Right lung (tissue), 5 donors: Measurements from ENCODE around the gene PRR35. TPM values are rescaled to one million over a fixed set of nuclear protein-coding genes. Genes with fewer than 3 reads are reported as not detected.
"Not testable (repeated sequence)": the region's sequence is repeated elsewhere in the genome, so short reads cannot be mapped to it uniquely, and the experiment has no call there.

ENCODE experiments used
- DNase-seq, 2 donors: peaks; one replicate each; pipeline ENCODE4 v3.0.0-alpha.2; 2013
- polyA plus RNA-seq, 5 donors: library from polyadenylated mRNA; unstranded; fragments of 120-200 nt; gene quantifications; one replicate each; pipeline versions ENCODE4 v1.2.1 to v1.2.3, GENCODE V29; 2013; ENCODE audit warnings: inconsistent platforms in 1 of 5, low replicate concordance in 1 of 5; ENCODE audit not compliant: insufficient read length in 5 of 5, insufficient read depth in 1 of 5

The PRR35 gene
- polyA plus RNA-seq, 5 donors = 0.07 TPM; not detected in 4

DNA sequence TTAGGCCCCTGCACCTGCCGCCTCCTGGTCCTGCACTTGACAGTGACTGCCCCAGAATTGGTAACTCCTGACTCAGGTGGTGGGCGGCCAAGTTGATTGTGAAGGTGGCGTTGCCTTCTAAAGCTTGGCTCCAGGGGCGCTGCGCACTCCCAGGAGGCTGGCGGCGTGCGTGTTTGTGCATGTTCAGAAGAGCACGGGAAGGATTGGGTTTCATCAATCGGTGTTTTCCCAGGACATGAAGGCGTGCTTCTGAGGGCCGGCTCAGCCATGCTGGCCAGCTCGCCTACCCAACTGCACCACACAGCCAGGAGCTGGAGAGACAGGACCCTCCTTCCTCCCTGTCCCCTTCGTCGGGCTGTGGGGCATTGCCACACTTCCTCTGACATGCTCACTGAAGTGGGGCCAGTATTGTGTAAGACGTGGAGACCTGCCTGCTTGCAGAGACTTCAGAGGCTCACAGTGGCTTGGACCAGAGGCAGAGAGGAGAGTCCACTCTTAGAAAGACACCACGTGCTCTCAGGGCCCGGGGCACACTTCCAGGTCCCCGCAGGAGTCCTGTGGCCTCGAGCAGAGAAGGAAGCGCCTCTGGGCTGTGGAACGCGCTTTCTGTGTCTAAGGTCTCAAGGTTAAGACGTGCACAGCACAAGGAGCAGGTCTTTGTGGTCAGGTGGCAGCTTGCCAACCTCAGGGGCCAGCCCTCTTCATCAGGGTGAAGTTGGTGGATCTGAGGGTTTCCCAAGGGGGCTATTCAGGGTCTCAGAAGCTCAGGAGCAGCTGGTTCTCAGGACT lies 32.5 kb downstream of the PRR35 start:
- no peak for DNase-seq

- DNase-seq = no peak
Observed at GRCh38 chr16:593406-593805, 33.2 kb downstream of the PRR35 start.

GRCh38 chr16:593807-594206 lies 33.6 kb downstream of the PRR35 start:
- DNase-seq = no peak

DNA sequence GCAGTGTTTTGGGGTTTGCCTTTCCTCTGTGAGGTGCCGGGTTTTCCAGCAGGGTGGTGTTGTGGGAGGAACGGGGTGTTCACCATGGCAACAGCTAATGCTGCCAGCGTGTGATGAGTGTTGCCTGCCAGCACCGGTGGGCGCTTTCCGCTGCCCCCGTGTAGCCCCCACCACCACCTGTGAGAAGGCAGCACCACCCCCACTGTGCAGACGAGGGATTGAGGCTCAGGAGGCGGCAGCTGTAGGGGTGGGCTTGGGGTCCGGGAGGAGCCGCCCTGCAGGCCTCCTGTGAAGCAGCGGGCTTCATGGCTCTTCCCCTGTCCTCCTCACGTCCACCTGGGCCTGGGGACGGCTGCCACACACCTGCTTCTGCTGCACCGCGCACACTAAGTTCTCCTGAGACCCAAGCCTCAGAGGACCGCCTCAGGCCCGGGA lies 34.9 kb downstream of the PRR35 start:
- no peak for DNase-seq

GRCh38 chr16:595942-596735 lies 35.9 kb downstream of the PRR35 start:
- no peak for DNase-seq

DNA sequence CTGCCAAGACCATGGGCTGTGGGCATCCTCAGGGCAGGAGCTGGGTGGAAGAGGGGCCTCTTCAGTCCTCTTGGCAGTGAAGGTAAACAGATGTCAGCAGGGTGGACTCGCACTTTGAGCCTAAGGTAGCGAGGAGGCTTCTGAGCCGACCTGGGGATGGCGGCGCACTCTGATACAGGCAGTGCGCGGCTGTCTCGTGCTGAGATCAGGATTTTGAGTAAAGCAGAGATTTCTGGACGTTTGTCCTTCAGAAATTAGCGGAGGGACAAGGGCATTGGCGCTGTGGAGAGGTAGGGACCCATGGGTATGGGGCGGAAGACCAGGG lies 36.5 kb downstream of the PRR35 start:
- no peak for DNase-seq

- not testable (repeated sequence) for DNase-seq
Observed at GRCh38 chr16:597655-598054, 37.5 kb downstream of the PRR35 start.

DNA sequence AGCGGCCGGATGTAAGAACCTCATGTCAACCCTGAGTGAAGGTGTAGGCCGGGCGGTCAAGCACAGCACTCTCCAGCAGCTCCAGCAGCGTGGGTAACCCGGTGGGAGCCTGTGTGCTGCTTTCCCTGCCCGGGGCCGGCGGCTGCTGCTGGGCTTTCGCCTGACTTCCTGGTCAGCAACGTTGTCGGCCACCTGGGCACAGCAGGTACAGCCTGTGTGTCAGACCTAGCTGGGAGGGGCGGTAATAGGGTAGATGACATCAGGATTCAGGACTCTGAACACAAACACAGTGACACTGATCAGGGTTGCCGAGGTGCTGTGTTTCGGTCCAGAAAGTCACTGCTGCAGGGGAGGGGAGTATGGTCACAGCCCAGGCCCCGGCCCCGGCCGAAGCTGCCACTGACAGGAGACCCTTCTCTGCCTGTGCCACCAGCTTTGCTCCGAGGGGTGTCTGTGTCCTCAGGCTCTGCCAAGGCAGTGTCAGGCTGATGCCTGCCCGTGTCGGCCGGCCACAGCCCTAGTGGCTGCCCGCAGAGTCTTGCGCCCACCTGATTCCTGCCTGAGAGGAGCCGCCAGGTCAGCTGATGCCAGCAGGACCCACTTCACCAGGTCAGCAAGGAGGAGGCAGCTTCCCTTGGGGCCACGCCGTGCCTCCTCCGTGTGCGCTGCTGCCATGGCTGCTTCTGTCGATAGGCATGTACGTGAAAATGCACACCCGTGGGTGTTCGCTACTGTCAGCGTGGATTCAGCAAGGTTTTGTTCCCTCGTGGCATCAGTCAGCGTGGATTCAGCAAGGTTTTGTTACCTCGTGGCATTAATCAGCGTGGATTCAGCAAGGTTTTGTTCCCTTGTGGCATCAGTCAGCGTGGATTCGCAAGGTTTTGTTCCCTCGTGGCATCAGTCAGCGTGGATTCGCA lies 38.9 kb downstream of the PRR35 start:
- no peak for DNase-seq

DNA sequence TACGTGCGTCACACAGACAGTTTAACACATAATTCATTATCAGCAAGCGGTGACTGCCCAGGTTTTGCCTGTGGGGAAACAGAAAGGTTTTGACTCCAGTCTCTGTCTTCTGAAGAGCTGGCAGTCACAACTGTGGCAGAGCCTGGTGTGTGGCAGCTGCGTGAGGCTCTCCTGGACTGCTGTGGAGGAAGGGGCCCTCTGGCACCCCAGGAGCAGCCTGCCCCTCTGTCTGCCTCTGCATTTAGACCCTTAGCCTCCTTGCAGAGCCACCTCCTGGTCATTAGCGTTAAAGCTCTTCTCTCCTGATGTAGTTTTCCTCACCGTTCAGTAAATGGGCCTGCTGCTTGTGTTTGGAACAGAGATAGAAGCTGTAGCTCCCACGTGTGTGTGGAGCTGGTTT lies 40.6 kb downstream of the PRR35 start:
- no peak for DNase-seq

DNA sequence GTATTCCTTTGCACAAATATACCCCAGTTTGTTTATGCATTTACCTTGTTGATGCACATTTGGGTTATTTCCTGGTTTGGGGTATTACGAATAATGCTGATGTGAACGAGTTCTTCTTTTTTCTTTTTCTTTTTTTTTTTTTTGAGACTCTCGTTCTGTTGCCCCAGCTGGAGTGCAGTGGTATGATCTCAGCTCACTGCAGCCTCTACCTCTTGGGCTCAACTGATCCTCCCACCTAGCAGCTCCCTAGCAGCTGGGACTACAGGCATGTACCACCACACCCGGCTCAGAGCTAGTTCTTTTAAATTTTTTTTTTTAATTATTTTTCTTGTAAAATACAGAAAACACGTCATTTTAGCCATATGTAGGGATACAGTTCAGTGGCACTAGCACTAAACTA lies 43.7 kb downstream of the PRR35 start:
- DNase-seq = no peak

DNA sequence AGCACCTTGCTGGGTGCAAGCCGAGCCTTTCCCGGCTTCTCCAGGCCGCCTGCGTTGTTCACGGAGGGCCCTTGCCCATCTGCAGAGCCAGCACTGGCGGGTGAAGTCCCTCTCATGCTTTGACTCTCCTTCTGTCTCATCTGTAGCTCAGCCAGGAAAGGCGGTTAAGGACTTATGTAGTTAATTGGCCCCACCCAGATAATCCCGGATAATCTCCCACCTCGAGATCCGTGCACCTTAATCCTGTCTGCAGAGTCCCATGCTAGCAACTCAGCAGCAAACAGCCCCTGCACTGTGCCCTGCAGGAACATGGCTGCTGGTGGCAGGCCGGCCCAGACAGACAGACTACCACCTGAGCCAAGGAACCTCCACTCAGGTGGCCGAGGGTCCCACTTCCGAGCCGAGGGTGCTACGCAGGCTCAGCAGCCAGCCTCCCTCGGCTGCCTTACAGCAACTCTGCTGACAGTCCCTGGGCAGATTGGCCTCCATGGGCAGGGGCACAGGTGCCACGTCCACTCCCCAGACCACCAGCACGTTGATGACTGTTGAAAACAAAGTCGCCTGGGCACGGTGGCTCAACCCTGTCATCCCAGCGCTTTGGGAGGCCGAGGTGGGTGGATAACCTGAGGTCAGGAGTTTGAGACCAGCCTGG lies 46.6 kb downstream of the PRR35 start:
- DNase-seq = no peak

- no peak for DNase-seq
Observed at GRCh38 chr16:608019-608418, 47.8 kb downstream of the PRR35 start.

GRCh38 chr16:609316-609715 lies 49.1 kb downstream of the PRR35 start:
- no peak for DNase-seq

- no peak for DNase-seq
Observed at GRCh38 chr16:609984-610383, 49.8 kb downstream of the PRR35 start.

- no peak for DNase-seq
Observed at GRCh38 chr16:610513-611381, 50.6 kb downstream of the PRR35 start.

DNA sequence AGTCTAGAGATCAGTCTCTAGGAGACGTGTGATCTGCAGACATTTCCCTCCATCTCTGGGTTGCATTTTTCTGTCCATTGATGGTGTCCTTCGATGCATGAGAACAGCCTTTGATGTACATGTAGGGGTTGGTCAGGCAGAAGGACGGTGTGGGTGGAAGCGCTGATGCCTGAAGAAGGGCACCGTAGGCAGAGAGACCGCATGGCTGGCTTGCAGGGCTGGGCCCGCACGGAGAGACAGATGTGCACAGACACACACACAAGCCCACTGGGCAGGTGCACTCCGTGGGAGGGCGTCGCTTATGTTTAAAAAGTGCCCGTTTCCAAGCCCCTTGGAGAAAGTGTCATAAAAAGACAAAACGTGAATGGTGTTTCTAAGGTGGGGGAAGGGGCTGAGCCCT lies 54.9 kb downstream of the PRR35 start:
- no peak for DNase-seq
